ENCODE measurements around the gene RNF220.
A peak's percentile ranks its signal among the peaks of the same experiment; 100 is the strongest.

Gene RNF220

DNA sequence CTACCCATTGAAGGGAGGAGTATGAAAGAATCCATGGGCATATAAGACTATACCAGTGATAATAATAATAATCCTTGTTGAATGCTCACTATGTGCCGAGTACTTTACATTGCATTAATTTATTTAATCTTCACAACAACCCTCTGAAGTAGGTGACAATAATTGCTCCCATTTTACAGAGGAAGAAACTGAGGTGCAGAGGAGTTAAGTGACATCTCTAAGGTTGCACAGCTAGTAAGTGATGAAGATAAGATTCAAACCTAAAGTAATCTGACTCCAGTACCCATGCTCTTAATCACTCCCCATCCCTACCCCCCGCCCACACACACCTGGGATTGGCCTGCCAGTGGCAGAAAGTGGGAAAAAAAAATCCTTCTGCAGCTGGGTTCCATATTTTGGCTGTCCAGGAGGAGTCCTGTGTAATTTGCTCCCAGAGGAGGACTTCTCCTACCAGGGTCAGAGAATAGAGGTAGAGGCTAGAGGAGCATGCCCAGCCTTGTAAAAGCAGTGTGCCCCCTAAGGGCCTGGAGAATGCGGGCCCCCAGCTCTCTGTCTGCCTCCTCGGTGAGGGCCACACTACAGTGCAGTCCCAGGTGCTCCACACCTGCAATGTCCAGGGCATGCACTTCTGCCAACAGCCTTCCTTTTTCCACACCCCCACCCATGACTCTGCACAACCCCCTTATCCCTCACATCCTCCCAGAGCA lies 211.4 kb downstream of the RNF220 start:
- DNase-seq: no peak

DNA sequence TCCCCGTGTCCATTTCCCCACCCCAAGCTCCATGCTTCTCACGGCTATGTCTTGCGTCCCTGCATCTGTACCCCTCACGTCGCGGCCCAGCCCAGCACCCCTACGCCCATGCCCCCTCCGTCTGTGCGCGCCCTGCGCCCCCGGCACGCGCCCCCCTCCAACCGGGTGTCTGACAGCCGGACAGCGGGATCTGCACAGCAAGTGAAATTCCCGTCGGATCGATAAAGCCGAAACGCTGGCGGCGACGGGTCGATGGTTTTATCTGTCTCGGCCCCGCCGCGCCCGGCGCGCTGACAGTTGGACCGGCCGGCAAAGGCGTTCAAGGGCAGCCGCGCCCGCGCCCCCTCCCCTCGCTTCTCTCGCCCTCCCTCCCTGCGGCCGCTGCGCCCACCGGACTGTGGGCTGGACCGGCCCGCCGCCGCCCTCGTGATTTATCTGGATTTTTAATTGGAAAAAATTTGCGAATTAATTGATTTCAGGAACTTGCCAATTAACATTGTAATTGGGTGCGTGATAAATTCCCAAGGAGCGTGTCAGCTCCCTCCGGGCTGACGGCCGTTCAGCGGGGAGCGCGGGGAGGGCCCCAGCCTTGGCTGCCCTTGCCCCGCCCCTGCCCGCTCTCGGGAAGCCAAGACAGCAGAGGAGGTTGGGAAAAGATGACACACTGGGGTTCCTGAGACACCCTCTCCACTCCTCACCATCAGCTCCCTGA lies 212.1 kb downstream of the RNF220 start:
- no peak for DNase-seq

- no peak for DNase-seq
Measured at GRCh38 chr1:44617703-44618029, 212.6 kb downstream of the RNF220 start.

- DNase-seq: no peak
Measured at GRCh38 chr1:44619261-44619900, 214.3 kb downstream of the RNF220 start.

GRCh38 chr1:44620072-44620471 lies 215.0 kb downstream of the RNF220 start:
- DNase-seq: no peak

GRCh38 chr1:44621841-44622286 lies 216.8 kb downstream of the RNF220 start:
- no peak for DNase-seq

DNA sequence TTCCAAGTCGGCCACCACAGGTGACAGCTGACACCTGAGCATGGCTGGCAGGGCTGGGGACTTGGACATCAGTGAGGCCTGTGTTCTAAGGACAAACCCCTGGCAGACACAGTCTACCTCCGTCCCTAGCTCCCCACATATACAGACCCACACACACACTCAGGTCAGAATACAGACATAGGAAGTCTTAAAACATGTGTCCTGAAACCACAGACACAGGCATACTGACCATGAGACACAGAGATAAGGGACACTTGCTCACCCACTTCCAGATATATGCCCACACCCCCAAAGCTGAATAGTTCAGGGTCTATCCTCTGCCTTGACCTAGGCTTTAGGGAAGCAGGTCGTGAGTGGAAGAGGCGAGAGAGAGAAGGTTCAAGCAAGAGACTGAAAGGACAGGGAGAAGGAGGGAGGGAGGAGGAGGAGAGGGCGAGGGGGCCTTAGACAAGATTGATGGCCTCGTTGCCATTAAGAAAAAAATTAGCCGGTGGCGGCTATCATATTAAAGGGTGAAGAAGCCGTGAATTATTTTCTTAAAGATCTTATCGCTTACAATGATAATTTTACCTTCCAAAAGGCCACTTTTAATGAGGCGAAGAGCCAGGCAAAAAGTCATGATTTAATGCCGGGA lies 219.3 kb downstream of the RNF220 start:
- DNase-seq: no peak

GRCh38 chr1:44625348-44625747 lies 220.3 kb downstream of the RNF220 start:
- DNase-seq: no peak

DNA sequence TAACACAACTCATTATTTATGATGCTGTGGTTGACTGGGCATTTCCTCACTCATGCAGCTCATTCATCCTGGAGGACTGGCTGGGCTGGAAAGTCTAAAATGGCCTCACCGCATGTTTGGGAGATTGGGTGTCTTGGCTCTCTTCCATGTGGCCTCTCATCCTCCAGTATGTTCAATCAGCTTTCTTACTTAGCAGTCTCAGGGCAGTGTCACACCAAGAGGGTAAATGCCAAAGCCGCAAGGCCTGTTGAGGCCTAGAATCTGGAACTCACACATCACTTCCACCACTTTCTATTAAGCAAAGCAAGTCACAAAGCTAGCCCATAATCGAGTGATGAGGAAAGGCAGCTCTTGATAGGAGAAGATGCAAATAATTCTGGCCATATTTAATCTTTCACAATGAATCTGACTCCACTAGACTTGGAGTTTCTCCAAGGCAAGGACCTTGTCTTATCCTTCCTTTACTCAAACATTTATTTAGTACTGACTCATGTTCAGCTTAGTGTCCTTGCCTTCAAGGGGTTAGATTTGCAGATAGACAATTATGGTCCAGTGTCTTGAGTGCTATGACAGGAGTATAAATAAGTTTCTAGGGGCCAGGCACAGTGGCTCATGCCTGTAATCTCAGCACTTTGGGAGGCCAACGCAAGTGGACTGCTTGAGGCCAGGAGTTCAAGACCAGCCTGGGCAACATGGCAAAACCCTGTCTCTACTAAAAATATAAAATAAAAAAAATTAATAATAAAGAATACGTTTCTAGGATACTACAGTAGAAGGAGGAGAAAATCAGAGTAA lies 224.1 kb downstream of the RNF220 start:
- DNase-seq: no peak

GRCh38 chr1:44630116-44630515 lies 225.1 kb downstream of the RNF220 start:
- no peak for DNase-seq

GRCh38 chr1:44631333-44631646 lies 226.2 kb downstream of the RNF220 start:
- no peak for DNase-seq

- DNase-seq: peak; percentile 78
Measured at GRCh38 chr1:44631647-44632539, 226.8 kb downstream of the RNF220 start.

DNA sequence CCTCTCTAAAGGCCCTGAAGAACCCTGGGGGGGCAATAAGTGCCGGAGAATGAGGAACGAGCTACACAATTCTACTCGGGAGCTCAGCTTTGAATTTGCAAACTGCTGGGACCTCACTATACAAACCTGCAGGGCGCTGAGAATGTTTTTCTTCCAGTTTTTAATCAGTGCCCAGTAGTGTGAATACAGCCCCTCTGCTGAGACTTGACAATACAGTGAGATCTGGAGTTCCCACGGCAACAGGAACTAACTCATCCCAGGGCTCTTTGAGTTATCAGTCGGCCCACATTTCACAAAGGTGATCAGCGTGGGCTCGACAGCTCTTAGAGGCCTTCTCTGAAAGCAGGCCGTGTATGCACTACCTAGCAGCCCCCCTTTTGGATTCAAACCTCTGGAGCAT lies 227.5 kb downstream of the RNF220 start:
- DNase-seq: no peak

DNA sequence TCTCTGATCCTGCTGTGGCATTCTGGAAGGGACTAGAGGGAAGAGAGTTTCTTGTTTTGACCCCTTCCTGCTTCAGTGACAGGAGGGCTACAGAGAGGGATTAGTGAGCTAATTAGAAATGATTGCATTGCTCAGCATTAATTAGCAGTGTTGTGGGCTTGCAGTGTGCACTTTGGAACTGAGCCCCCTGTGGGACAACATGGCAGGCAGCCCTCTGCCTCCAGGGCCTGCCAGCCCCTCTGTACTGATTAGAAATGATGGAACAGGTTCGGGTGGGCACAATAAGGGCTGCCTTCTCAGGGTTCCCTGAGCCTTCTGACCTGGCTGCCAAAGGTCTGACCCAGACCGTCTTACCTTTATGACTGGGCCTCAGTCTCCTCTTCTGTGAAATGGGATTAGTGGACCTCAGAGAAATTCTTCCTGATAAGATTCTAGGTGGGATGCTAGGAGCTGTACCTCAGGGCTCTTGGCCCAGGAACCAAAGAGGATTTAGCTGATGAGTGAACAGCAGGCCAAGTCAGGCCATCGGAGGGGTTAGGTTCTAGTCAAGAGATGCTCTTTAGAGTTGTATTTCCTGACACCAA lies 229.6 kb downstream of the RNF220 start:
- DNase-seq: no peak

DNA sequence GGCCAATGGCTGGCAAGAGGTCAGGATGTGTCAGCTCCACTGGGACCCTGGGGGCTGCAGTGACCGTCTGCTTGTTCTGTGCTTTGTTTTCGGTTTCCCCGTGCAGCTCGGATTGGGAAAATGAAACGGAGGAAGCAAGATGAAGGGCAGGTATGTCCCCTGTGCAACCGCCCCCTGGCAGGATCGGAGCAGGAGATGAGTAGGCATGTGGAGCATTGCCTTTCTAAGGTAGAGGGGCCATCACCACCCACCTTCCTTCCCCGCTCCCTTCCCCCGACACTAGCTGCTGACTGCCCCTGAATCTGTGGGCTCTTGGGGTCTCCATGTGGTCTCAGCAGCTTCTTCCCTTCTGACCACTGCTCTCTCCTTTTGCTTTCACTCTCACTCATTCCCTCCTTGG lies 230.4 kb downstream of the RNF220 start:
- no peak for DNase-seq

DNA sequence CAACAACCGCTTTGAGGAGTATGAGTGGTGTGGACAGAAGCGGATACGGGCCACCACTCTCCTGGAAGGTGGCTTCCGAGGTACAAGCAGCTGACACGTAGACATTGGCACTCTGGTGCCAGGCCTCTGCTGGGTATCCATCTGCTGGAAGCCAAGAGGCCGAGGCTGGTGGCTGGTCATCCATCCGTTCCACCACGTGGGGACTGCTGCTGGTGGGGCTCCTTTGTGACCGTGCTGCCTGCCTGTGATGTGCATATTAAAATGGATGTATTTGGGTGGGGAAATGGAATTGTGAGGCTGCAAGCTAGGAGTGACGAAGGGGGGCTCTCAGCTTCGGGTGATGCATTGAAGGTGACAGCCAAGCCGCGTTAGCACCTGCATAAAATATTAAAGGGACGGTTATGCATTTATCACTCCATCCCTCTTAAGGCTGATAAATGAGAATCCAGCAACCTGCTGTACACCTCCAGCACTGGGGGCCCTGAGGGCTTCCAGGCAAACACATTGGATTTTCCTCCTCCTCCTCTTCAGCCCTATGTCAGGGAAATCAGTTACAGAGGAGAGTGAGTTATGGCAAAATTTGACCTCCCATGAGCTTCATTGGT lies 231.1 kb downstream of the RNF220 start:
- no peak for DNase-seq

- DNase-seq: peak; percentile 24
Measured at GRCh38 chr1:44636688-44637598, 231.9 kb downstream of the RNF220 start.

DNA sequence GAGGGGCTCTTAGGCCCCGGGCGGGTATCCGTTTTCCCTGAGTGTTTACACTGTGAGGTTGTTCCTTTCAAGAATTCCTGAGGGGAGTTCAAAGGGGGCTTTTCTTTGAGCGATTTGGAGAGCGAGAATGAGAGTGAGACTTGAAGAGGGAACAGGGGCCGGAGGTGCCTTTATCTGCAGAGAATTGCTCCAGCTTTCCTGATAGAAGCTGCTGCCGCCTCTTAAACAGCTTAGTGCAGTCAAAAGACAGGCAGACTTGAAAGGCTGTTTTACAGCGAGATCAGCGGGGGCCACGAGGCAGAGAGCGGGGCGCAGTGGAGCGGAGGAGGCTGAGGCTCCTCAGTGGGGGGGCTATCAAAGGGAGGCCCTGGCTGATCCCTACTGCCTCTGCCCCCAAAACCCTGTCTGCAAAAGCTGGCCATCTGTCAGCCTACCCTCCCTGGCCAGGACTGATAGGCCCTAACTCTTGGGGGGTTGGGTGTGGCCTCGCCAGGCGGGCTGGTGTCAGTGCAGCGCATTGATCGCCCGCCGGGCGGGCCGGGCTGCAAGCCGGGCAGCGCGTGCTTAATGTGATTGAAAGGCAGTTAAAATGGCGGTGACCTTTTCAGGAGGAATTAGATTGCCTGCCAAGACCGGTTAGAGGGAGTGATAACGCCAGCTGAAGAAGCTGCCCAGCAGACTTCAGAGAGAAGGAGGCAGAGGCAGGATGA lies 232.8 kb downstream of the RNF220 start:
- DNase-seq: no peak

GRCh38 chr1:44640200-44640853 lies 235.3 kb downstream of the RNF220 start:
- no peak for DNase-seq

Measured in NCI-H526 treated with DMSO at 0.1 percent for 48 hours (cell line).